Embryonic facial prominence (tissue), 1 donor: Measurements from ENCODE around the gene CYP2J2.
"Not testable (repeated sequence)": the region's sequence is repeated elsewhere in the genome, so short reads cannot be mapped to it uniquely, and the experiment has no call there.

Experiments used
- DNase-seq: peaks from one replicate; pipeline ENCODE4 v3.0.0-alpha.2; 2016; ENCODE audit errors: extremely low spot score

Gene CYP2J2

GRCh38 chr1:59866462-59866861, 60.1 kb downstream of the CYP2J2 start:
- DNase-seq = no peak

- no peak for DNase-seq
These were observed 68.8 kb downstream of the CYP2J2 start for GRCh38 chr1:59857679-59858354.

- no peak for DNase-seq
These were observed 69.7 kb downstream of the CYP2J2 start for GRCh38 chr1:59856725-59857338.

GRCh38 chr1:59855297-59855696, 71.3 kb downstream of the CYP2J2 start:
- not testable (repeated sequence) for DNase-seq

GRCh38 chr1:59852117-59852516, 74.5 kb downstream of the CYP2J2 start:
- DNase-seq = no peak

GRCh38 chr1:59846895-59847282, 79.7 kb downstream of the CYP2J2 start:
- DNase-seq = no peak

- no peak for DNase-seq
These were observed 80.2 kb downstream of the CYP2J2 start for GRCh38 chr1:59846209-59846894.

GRCh38 chr1:59845091-59845490, 81.5 kb downstream of the CYP2J2 start:
- DNase-seq = no peak
